HCT116 (cell line): Measurements from ENCODE around the gene LMBRD2. TPM values are rescaled to one million over a fixed set of nuclear protein-coding genes. Genes with fewer than 3 reads are reported as not detected.

Source experiments
- ATAC-seq: fragments of 200-7000 bp; cut with Tn5 transposase; 2 replicates; pipeline ENCODE4 v1.9.1; 2020; ENCODE audit warnings: mild to moderate bottlenecking, moderate library complexity
- BruUV-seq: library from RNA; stranded (reverse); fragments of 400-500 nt; replicated peaks from 2 replicates; lab custom pipeline; 2021; lab: Mats Ljungman, UMichigan
- CTCF ChIA-PET: fragments of 300-600 bp; sonication (Branson Sonifier 250); formaldehyde crosslinking; loops from one replicate; lab custom pipeline; 2021; ENCODE audit warnings: antibody characterized with exemption; lab: Charles Lee
- POLR2A ChIA-PET: fragments of 300-600, 350-600 bp; sonication (Branson Sonifier 250); formaldehyde crosslinking; loops from one replicate; lab custom pipeline; 2021; ENCODE audit warnings: antibody characterized with exemption; lab: Charles Lee
- RAD21 ChIA-PET, 2 experiments: fragments of 300-600 bp; sonication (Branson Sonifier 250); formaldehyde crosslinking; loops; one replicate each; lab custom pipeline; 2023; ENCODE audit warnings: low total read pairs in 2 of 2; ENCODE audit not compliant: uncharacterized antibody in 2 of 2, unreplicated experiment in 2 of 2, low non-redundant PET in 1 of 2; lab: Charles Lee
- DNase-seq: peaks from one replicate; pipeline ENCODE4 v3.0.0-alpha.2; 2010; ENCODE audit warnings: low read depth, low spot score
- H2AFZ ChIP-seq: fragments of 200-600 bp; shearing (Covaris generic), sonication (generic); 2 replicates; pipeline ENCODE4 v1.6.1; 2017; ENCODE audit warnings: low read depth, mixed run types, mixed read lengths, antibody characterized with exemption, low read length; ENCODE audit not compliant: poor library complexity, severe bottlenecking
- H3K27ac ChIP-seq: 2 replicates; pipeline ENCODE4 v1.5.1; 2012; ENCODE audit warnings: low read depth, low read length
- H3K27me3 ChIP-seq: fragments of 200-600 bp; sonication (generic); 2 replicates; pipeline ENCODE4 v1.6.1; 2016; ENCODE audit warnings: mixed run types, low read length, mixed read lengths; ENCODE audit not compliant: insufficient read depth
- H3K36me3 ChIP-seq, 2 experiments: fragments of 200-500 bp in 1 of 2; fragments of 200-600 bp in 1 of 2; sonication (Bioruptor generic) in 1 of 2; sonication (generic) in 1 of 2; 2 replicates each; pipeline versions ENCODE4 v1.5.1 to v1.6.1; 2014 to 2016; ENCODE audit warnings: low read length in 2 of 2, inconsistent platforms in 1 of 2, mixed read lengths in 1 of 2, mixed run types in 1 of 2; ENCODE audit not compliant: insufficient read depth in 2 of 2, control insufficient read depth in 1 of 2
- H3K4me1 ChIP-seq, 2 experiments: fragments of 200-600 bp in 1 of 2; sonication (generic) in 1 of 2; 2 replicates each; pipeline versions ENCODE4 v1.5.1 to v1.6.1; 2012 to 2017; ENCODE audit warnings: low read length in 2 of 2, inconsistent platforms in 1 of 2, mild to moderate bottlenecking in 1 of 2, mixed read lengths in 1 of 2, mixed run types in 1 of 2, moderate library complexity in 1 of 2; ENCODE audit not compliant: insufficient read depth in 2 of 2, control insufficient read depth in 1 of 2
- H3K4me2 ChIP-seq: fragments of 200-600 bp; sonication (generic); 2 replicates; pipeline ENCODE4 v1.6.1; 2017; ENCODE audit warnings: mixed run types, low read length, mixed read lengths
- H3K4me3 ChIP-seq, 2 experiments: fragments of 200-600 bp in 1 of 2; sonication (generic) in 1 of 2; replicated peaks in 1 of 2; 2 replicates each; pipeline ENCODE4 v1.5.1; 2011 to 2016; ENCODE audit warnings: low read length in 2 of 2, control low read depth in 1 of 2, low read depth in 1 of 2, mild to moderate bottlenecking in 1 of 2, mixed read lengths in 1 of 2, mixed run types in 1 of 2
- H3K79me2 ChIP-seq: fragments of 200-600 bp; sonication (generic); 2 replicates; pipeline ENCODE4 v1.6.1; 2017; ENCODE audit warnings: mild to moderate bottlenecking, mixed run types, low read length, moderate library complexity, mixed read lengths; ENCODE audit not compliant: insufficient read depth
- H3K9ac ChIP-seq: fragments of 200-600 bp; sonication (generic); 2 replicates; pipeline ENCODE4 v1.6.1; 2016; ENCODE audit warnings: low read length, mixed read lengths
- H3K9me2 ChIP-seq: fragments of 200-600 bp; sonication (generic), shearing (Covaris generic); 2 replicates; pipeline ENCODE4 v1.6.1; 2017; ENCODE audit warnings: mixed run types, mild to moderate bottlenecking, moderate library complexity; ENCODE audit not compliant: insufficient read depth
- H3K9me3 ChIP-seq, 2 experiments: fragments of 200-500 bp in 1 of 2; fragments of 200-600 bp in 1 of 2; sonication (Bioruptor generic) in 1 of 2; sonication (generic) in 1 of 2; 2 replicates each; pipeline ENCODE4 v1.6.1; 2014 to 2017; ENCODE audit warnings: low read length in 2 of 2, mixed read lengths in 2 of 2, inconsistent platforms in 1 of 2, low read depth in 1 of 2, mild to moderate bottlenecking in 1 of 2, mixed run types in 1 of 2, moderate library complexity in 1 of 2; ENCODE audit not compliant: control insufficient read depth in 1 of 2, insufficient read depth in 1 of 2
- H4K20me1 ChIP-seq: fragments of 200-600 bp; sonication (generic), shearing (Covaris generic); 2 replicates; pipeline ENCODE4 v1.6.1; 2017; ENCODE audit warnings: mixed run types, mild to moderate bottlenecking, moderate library complexity; ENCODE audit not compliant: insufficient read depth
- ATF3 ChIP-seq: IDR thresholded peaks from 2 replicates; pipeline ENCODE4 v1.6.1; 2012
- CBX3 ChIP-seq: IDR thresholded peaks from 2 replicates; pipeline ENCODE4 v1.6.1; 2012; ENCODE audit warnings: low read depth
- CEBPB ChIP-seq: IDR thresholded peaks from 2 replicates; pipeline ENCODE4 v1.6.1; 2012; ENCODE audit warnings: low read depth
- CTCF ChIP-seq, 3 experiments: fragments of 200-600 bp in 1 of 3; sonication (generic) in 1 of 3; IDR thresholded peaks in 2 of 3; conservative IDR thresholded peaks in 1 of 3; 2 replicates each; pipeline ENCODE4 v1.5.1; 2012 to 2017; ENCODE audit warnings: low read depth in 2 of 3, low read length in 2 of 3, antibody characterized with exemption in 1 of 3, borderline replicate concordance in 1 of 3, control low read depth in 1 of 3, mild to moderate bottlenecking in 1 of 3, mixed read lengths in 1 of 3, mixed run types in 1 of 3, moderate library complexity in 1 of 3; ENCODE audit not compliant: insufficient read depth in 1 of 3
- EGR1 ChIP-seq: IDR thresholded peaks from 2 replicates; pipeline ENCODE4 v1.6.1; 2012; ENCODE audit warnings: low read depth
- ELF1 ChIP-seq: IDR thresholded peaks from 2 replicates; pipeline ENCODE4 v1.6.1; 2012; ENCODE audit warnings: low read depth, borderline replicate concordance
- EZH2 ChIP-seq: fragments of 200-600 bp; sonication (generic); IDR thresholded peaks from 2 replicates; pipeline ENCODE4 v1.6.1; 2017; ENCODE audit warnings: antibody characterized with exemption, mixed run types
- EZH2phosphoT487 ChIP-seq: fragments of 200-600 bp; IDR thresholded peaks from 2 replicates; pipeline ENCODE4 v1.6.1; 2018; ENCODE audit warnings: antibody characterized with exemption, borderline replicate concordance
- FOSL1 ChIP-seq: IDR thresholded peaks from 2 replicates; pipeline ENCODE4 v1.6.1; 2012; ENCODE audit warnings: low read depth
- JUND ChIP-seq: IDR thresholded peaks from 2 replicates; pipeline ENCODE4 v1.6.1; 2012
- RAD21 ChIP-seq: IDR thresholded peaks from 2 replicates; pipeline ENCODE4 v1.6.1; 2012; ENCODE audit warnings: low read depth, mild to moderate bottlenecking
- SIN3A ChIP-seq: IDR thresholded peaks from 2 replicates; pipeline ENCODE4 v1.6.1; 2012; ENCODE audit warnings: low read depth
- SRF ChIP-seq: IDR thresholded peaks from 2 replicates; pipeline ENCODE4 v1.6.1; 2012; ENCODE audit warnings: low read depth
- YY1 ChIP-seq: IDR thresholded peaks from 2 replicates; pipeline ENCODE4 v1.6.1; 2011; ENCODE audit warnings: low read length, low read depth, moderate library complexity, mild to moderate bottlenecking; ENCODE audit not compliant: insufficient replicate concordance; ENCODE audit errors: extremely low read depth
- ZFX ChIP-seq: fragments of 450-650 bp; IDR thresholded peaks from 2 replicates; pipeline ENCODE4 v1.6.1; 2017
- ZNF274 ChIP-seq: fragments of 200-500 bp; sonication (Bioruptor generic); IDR thresholded peaks from 2 replicates; pipeline ENCODE4 v1.6.1; 2014; ENCODE audit warnings: mild to moderate bottlenecking, low read depth, low read length, inconsistent platforms
- intact Hi-C: fragments of 100-400 bp; cut with micrococcal nuclease; formaldehyde crosslinking; loops from 2 replicates; pipeline ENCODE4 v1.10.0; 2022
- total RNA-seq: library from RNA; stranded (reverse); gene quantifications from one replicate; pipeline ENCODE4 v1.2.1, GENCODE V29; 2021; ENCODE audit not compliant: unreplicated experiment
- TF ChIP-seq, protein P1 (sequence below): IDR thresholded peaks from 2 replicates; pipeline ENCODE4 v1.6.1; 2012; ENCODE audit warnings: low read depth
- TF ChIP-seq, protein P2 (sequence below): IDR thresholded peaks from 2 replicates; pipeline ENCODE4 v1.6.1; 2012

LMBRD2 gene
- total RNA-seq, 1 experiment from 2014 or later = 1.1 TPM

DNA sequence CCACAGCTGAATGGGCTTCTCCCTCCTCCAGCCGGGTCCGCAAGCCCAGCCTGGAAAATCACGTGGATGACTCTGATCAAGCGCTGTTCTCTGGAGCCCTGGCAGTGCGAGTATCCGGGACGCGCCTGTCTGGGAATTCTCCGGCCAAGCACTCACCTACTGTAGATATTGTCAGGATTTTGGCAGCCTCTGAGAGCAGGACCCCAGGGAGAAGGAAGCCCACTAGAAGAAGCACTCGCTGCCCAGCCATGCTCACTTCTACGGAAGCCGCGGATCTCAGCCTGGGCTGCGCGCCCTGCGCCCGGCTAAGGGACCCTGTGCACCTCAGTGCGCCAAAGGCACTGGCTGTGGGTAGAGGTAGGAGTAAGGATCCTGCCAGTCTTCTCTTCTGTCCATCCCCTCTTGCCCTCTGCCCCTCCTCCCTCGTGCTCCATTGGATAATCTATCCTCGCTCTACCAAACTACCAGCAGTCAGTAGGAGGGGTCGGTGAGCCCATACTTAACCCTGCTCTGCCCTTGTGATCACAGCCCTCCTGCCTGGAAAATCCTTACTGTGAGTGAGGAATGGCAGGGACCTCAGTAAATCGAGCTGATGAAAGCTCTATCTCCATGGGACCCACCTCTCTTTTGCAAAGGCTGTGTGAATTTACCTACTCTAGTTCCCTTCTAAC lies 85.0 kb downstream of the LMBRD2 start, which contains the start of gene UGT3A2:
TSS of gene UGT3A2 (minus strand) at position 343 of the 671 bp plus-strand sequence. CDS start at position 250, 93 bp downstream.
- no peak within 1 kb of the TSS for H3K4me3 ChIP-seq
- H3K9me2 ChIP-seq = no peaks in the 10 kb centered on the region
- RAD21 ChIA-PET = no interaction called here
- no peak for DNase-seq
- H4K20me1 ChIP-seq = no peaks in the 10 kb centered on the region
- POLR2A ChIA-PET = no interaction called here
- H3K9ac ChIP-seq = no peak within 1 kb of the TSS
- no peaks in the 10 kb centered on the region for H3K4me1 ChIP-seq
- no peak within 1 kb of the TSS for H3K27ac ChIP-seq
- TF ChIP-seq, protein P1, sequence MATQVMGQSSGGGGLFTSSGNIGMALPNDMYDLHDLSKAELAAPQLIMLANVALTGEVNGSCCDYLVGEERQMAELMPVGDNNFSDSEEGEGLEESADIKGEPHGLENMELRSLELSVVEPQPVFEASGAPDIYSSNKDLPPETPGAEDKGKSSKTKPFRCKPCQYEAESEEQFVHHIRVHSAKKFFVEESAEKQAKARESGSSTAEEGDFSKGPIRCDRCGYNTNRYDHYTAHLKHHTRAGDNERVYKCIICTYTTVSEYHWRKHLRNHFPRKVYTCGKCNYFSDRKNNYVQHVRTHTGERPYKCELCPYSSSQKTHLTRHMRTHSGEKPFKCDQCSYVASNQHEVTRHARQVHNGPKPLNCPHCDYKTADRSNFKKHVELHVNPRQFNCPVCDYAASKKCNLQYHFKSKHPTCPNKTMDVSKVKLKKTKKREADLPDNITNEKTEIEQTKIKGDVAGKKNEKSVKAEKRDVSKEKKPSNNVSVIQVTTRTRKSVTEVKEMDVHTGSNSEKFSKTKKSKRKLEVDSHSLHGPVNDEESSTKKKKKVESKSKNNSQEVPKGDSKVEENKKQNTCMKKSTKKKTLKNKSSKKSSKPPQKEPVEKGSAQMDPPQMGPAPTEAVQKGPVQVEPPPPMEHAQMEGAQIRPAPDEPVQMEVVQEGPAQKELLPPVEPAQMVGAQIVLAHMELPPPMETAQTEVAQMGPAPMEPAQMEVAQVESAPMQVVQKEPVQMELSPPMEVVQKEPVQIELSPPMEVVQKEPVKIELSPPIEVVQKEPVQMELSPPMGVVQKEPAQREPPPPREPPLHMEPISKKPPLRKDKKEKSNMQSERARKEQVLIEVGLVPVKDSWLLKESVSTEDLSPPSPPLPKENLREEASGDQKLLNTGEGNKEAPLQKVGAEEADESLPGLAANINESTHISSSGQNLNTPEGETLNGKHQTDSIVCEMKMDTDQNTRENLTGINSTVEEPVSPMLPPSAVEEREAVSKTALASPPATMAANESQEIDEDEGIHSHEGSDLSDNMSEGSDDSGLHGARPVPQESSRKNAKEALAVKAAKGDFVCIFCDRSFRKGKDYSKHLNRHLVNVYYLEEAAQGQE = no peak
- no peak for TF ChIP-seq SIN3A
- no peak for TF ChIP-seq ZNF274
- TF ChIP-seq, protein P2, sequence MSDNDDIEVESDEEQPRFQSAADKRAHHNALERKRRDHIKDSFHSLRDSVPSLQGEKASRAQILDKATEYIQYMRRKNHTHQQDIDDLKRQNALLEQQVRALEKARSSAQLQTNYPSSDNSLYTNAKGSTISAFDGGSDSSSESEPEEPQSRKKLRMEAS = no peak
- TF ChIP-seq ATF3 = no peak
- no peak for TF ChIP-seq EZH2
- TF ChIP-seq RAD21 = no peak
- no peak for TF ChIP-seq FOSL1
- TF ChIP-seq CBX3 = no peak
- no peak for TF ChIP-seq SRF
- no peak for TF ChIP-seq YY1
- no peak for TF ChIP-seq ZFX
- no peak for TF ChIP-seq CEBPB
- no peak for TF ChIP-seq CTCF (IDR thresholded peaks at IDR 0.05 in 2 of 3, conservative IDR thresholded peaks at IDR 0.05 in 1 of 3; ENCODE audit: borderline replicate concordance in 1 of 3, insufficient read depth in 1 of 3, low read depth in 2 of 3, low read length in 2 of 3)
- TF ChIP-seq ELF1 = no peak
- no peak for TF ChIP-seq JUND
- no peak for TF ChIP-seq EZH2phosphoT487
- no peak for TF ChIP-seq EGR1
- H3K9me3 ChIP-seq = no peaks in the 10 kb centered on the region
- peak; percentile 34; the same call in 1 of the 2 replicates for ATAC-seq
- H3K79me2 ChIP-seq = no peaks in the 10 kb centered on the region
- no TSS peak for BruUV-seq
- CTCF ChIA-PET = interaction anchor here (2.2 kb wide), 1 partner anchor 12 kb away, joined by 7 read pairs; no protein-coding TSS in a partner anchor
- H3K27me3 ChIP-seq = 0 out of 2 replicates have a peak, but pooled peaks cover 3% of the 10 kb centered on the region
- no peak within 1 kb of the TSS for H2AFZ ChIP-seq
- no peaks in the 10 kb centered on the region for H3K36me3 ChIP-seq
- intact Hi-C loops = no loop called here
- no peak within 1 kb of the TSS for H3K4me2 ChIP-seq
